IPS-18c (cell line): ENCODE data around the gene HDAC4.

ENCODE experiments used
- H3K4me3 ChIP-seq: 2 replicates; pipeline ENCODE4 v1.7.0; 2013; ENCODE audit warnings: low read depth, mild to moderate bottlenecking, low read length, moderate library complexity; ENCODE audit not compliant: insufficient read depth
- H3K9me3 ChIP-seq: one replicate; pipeline ENCODE4 v1.6.1; 2013; ENCODE audit warnings: mild to moderate bottlenecking, low read length, moderate library complexity; ENCODE audit not compliant: control insufficient read depth, insufficient read depth

The HDAC4 gene

GRCh38 chr2:239139566-239139965 lies 261.3 kb downstream of the HDAC4 start:
- Histone ChIP-seq H3K4me3 (no peak overlapping the region), H3K9me3 (peaks cover 5% of the 10 kb centered on the region)

GRCh38 chr2:239139101-239139500 lies 261.7 kb downstream of the HDAC4 start:
- H3K9me3 ChIP-seq, result peaks cover 5% of the 10 kb centered on the region
- H3K4me3 ChIP-seq, result no peak overlapping the region

- no peak overlapping the region for H3K4me3 ChIP-seq
- peaks cover 5% of the 10 kb centered on the region for H3K9me3 ChIP-seq
Measured at GRCh38 chr2:239138610-239139009, 262.2 kb downstream of the HDAC4 start.

- Histone ChIP-seq H3K9me3 (peaks cover 5% of the 10 kb centered on the region), H3K4me3 (no peak overlapping the region)
Measured at GRCh38 chr2:239137898-239138283, 262.9 kb downstream of the HDAC4 start.

GRCh38 chr2:239137165-239137897 lies 263.5 kb downstream of the HDAC4 start:
- no peak overlapping the region for H3K4me3 ChIP-seq
- H3K9me3 ChIP-seq, result peaks cover 2% of the 10 kb centered on the region

GRCh38 chr2:239136762-239137161 lies 264.1 kb downstream of the HDAC4 start:
- Histone ChIP-seq H3K4me3 (no peak overlapping the region), H3K9me3 (peaks cover 2% of the 10 kb centered on the region)

GRCh38 chr2:239136203-239136602 lies 264.6 kb downstream of the HDAC4 start:
- Histone ChIP-seq H3K4me3 (no peak overlapping the region), H3K9me3 (peaks cover 2% of the 10 kb centered on the region)

- H3K9me3 ChIP-seq, result peaks cover 2% of the 10 kb centered on the region
- no peak overlapping the region for H3K4me3 ChIP-seq
Measured at GRCh38 chr2:239135531-239135930, 265.3 kb downstream of the HDAC4 start.

GRCh38 chr2:239133945-239134570 lies 266.8 kb downstream of the HDAC4 start:
- no peak overlapping the region for H3K4me3 ChIP-seq
- H3K9me3 ChIP-seq, result peaks cover 2% of the 10 kb centered on the region

GRCh38 chr2:239132786-239133185 lies 268.0 kb downstream of the HDAC4 start:
- Histone ChIP-seq H3K4me3 (no peak overlapping the region), H3K9me3 (no peaks in the 10 kb centered on the region)

- no peaks in the 10 kb centered on the region for H3K9me3 ChIP-seq
- no peak overlapping the region for H3K4me3 ChIP-seq
Measured at GRCh38 chr2:239132156-239132709, 268.6 kb downstream of the HDAC4 start.

GRCh38 chr2:239131521-239131920 lies 269.3 kb downstream of the HDAC4 start:
- Histone ChIP-seq H3K9me3 (no peaks in the 10 kb centered on the region), H3K4me3 (no peak overlapping the region)

- Histone ChIP-seq H3K9me3 (no peaks in the 10 kb centered on the region), H3K4me3 (no peak overlapping the region)
Measured at GRCh38 chr2:239130786-239131325, 270.0 kb downstream of the HDAC4 start.

GRCh38 chr2:239130041-239130440 lies 270.8 kb downstream of the HDAC4 start:
- Histone ChIP-seq H3K4me3 (no peak overlapping the region), H3K9me3 (no peaks in the 10 kb centered on the region)

- Histone ChIP-seq H3K4me3 (no peak overlapping the region), H3K9me3 (no peaks in the 10 kb centered on the region)
Measured at GRCh38 chr2:239129147-239129920, 271.5 kb downstream of the HDAC4 start.

- Histone ChIP-seq H3K4me3 (no peak overlapping the region), H3K9me3 (no peaks in the 10 kb centered on the region)
Measured at GRCh38 chr2:239128706-239129105, 272.1 kb downstream of the HDAC4 start.

- Histone ChIP-seq H3K4me3 (no peak overlapping the region), H3K9me3 (no peaks in the 10 kb centered on the region)
Measured at GRCh38 chr2:239127513-239127912, 273.3 kb downstream of the HDAC4 start.
